IgD-negative memory B cell (primary cell): ENCODE results near the gene RFX4. TPM values are rescaled to one million over a fixed set of nuclear protein-coding genes. Genes with fewer than 3 reads are reported as not detected.
"Not testable (repeated sequence)": the region's sequence is repeated elsewhere in the genome, so short reads cannot be mapped to it uniquely, and the experiment has no call there.

ENCODE experiments used
- H3K27ac Mint-ChIP-seq, 3 donors: one replicate each; pipeline ENCODE4 v1.8.0; 2020 to 2022; ENCODE audit warnings: mild to moderate bottlenecking in 3 of 3, mixed read lengths in 3 of 3, moderate library complexity in 1 of 3
- H3K27me3 Mint-ChIP-seq: one replicate; pipeline ENCODE4 v1.8.0; 2021; ENCODE audit warnings: mixed read lengths
- H3K36me3 Mint-ChIP-seq: one replicate; pipeline ENCODE4 v1.8.0; 2020; ENCODE audit warnings: mild to moderate bottlenecking, mixed read lengths
- H3K4me1 Mint-ChIP-seq, 3 donors: one replicate each; pipeline ENCODE4 v1.8.0; 2020 to 2022; ENCODE audit warnings: mixed read lengths in 3 of 3, mild to moderate bottlenecking in 1 of 3
- H3K4me3 Mint-ChIP-seq, 4 donors: one replicate each; pipeline ENCODE4 v1.8.0; 2020 to 2022; ENCODE audit warnings: mild to moderate bottlenecking in 4 of 4, mixed read lengths in 4 of 4, moderate library complexity in 3 of 4
- H3K9me3 Mint-ChIP-seq, 3 donors: one replicate each; pipeline ENCODE4 v1.8.0; 2020 to 2021; ENCODE audit warnings: mixed read lengths in 3 of 3, mild to moderate bottlenecking in 1 of 3
- polyA plus RNA-seq: library from polyadenylated mRNA; unstranded; fragments of 300-500 nt; fragmentation: Illumina TruSeq; gene quantifications from one replicate; pipeline ENCODE4 v1.2.3, GENCODE V29; 2021

RFX4 gene
- polyA plus RNA-seq, 1 donor from 2014 or later: not detected

DNA sequence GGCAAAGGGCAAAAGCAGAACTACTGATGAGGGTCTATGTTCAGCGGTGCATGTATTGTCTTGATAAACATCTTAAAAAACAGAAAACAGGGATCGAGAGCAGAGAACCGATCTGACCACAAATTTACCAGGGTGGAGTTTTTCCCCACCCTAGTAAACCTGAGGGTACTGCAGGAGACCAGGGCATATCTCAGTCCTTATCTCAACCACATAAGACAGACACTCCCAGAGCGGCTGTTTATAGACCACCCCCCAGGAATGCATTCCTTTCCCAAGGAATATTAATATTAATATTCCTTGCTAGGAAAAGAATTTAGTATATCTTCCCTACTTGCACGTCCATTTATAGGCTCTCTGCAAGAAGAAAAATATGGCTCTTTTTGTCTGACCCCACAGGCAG lies 37.8 kb downstream of the RFX4 start:
- peaks cover 12 to 22% (median 15%) of the 10 kb centered on the region in 3 donors for H3K9me3 Mint-ChIP-seq
- H3K27me3 Mint-ChIP-seq, H3K4me3 Mint-ChIP-seq, H3K36me3 Mint-ChIP-seq, H3K27ac Mint-ChIP-seq, H3K4me1 Mint-ChIP-seq: not testable (repeated sequence)

DNA sequence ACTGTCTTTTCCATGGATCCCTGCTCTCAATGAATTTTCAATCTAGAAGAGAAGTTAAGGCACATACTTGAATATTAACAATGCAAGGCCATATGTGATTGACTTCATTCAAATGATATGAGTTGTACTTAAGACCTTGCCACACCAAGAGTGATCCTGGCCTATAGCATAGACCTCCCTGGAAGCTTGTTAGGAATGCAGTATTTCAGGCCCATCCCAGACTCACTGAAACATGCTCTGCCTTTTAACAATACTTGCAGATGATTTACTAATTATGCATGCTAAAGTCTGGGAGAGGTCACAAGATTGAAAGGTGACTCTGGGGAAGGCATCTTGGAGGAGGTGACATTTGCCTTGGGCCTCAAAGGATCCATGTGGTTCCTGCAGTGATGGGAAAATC lies 43.2 kb downstream of the RFX4 start:
- peaks cover 6% of the 10 kb centered on the region for H3K27me3 Mint-ChIP-seq
- H3K4me1 Mint-ChIP-seq: peaks cover 0 to 1% (median 0%) of the 10 kb centered on the region in 3 donors
- peaks cover 3% of the 10 kb centered on the region for H3K36me3 Mint-ChIP-seq
- peaks cover 0 to 9% (median 2%) of the 10 kb centered on the region in 3 donors for H3K9me3 Mint-ChIP-seq
- H3K4me3 Mint-ChIP-seq: no peak overlapping the region
- H3K27ac Mint-ChIP-seq: no peak overlapping the region

DNA sequence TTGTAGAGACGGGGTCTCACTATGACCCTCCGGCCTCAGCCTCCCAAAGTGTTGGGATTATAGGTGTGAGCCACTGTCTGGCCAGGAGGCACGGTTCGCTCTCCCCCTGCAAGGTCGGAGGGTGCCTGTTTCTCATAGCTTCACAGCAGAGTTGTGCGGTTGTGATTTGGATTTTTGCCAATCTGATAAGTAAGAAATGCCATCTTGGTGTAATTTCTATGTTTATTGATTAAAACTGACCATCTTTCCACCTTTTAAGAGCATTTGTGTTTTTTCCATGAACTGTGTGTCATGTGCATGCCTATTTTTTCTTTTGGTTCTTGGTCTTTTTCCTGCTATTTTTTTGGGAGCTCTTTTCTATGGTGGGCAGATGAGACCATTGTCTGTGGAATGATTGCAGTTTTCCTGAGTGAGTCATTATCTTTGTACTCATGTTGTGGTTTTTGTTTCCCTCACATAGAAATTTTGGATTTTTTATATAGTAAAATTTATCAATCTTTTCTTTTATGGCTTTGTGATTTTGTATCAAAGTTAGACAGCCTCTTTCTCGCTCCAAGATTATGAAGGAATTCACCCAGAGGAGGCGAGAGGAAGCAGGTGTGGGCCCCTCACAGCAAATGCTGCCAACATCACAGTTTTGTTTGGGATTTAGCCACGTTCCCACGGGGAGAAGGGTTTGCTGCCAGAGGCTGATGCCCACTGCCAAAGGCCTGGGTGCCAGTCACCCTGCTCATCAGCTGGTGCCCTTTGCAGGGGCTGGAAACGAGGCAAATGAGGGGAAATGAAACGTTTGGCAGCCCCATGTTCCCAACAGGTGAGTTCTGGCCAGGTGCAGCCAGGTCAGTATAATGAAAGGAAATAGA lies 47.2 kb downstream of the RFX4 start:
- Mint-ChIP-seq H3K4me1 (peaks cover 0 to 1% (median 0%) of the 10 kb centered on the region in 3 donors), H3K27me3 (peaks cover 2% of the 10 kb centered on the region), H3K27ac (no peak overlapping the region), H3K4me3 (no peak overlapping the region), H3K9me3 (no peaks in the 10 kb centered on the region), H3K36me3 (peaks cover 5% of the 10 kb centered on the region)

DNA sequence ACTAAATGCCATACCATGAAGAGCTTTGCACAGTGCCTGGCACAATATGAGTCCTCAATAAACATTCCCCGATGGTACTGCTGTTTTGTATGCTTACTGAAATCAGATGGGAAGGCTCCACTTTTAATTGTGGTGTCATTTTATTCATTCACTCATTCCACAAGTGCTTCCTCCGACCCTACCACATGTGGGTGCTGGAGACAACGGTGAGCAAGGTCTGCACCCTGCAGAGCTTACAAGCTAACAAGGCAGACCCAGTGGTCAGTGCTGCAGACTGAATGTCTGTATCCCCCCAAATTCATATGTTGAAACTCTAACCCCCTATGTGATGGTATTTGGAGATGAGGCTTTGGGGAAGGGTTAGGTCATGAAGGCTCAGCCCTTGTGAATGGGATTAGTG lies 48.3 kb downstream of the RFX4 start:
- H3K9me3 Mint-ChIP-seq: no peaks in the 10 kb centered on the region
- peaks cover 0 to 1% (median 0%) of the 10 kb centered on the region in 3 donors for H3K4me1 Mint-ChIP-seq
- H3K27me3 Mint-ChIP-seq: peaks cover 5% of the 10 kb centered on the region
- H3K4me3 Mint-ChIP-seq: no peak overlapping the region
- peaks cover 5% of the 10 kb centered on the region for H3K36me3 Mint-ChIP-seq
- no peak overlapping the region for H3K27ac Mint-ChIP-seq

GRCh38 chr12:106631797-106632196 lies 49.0 kb downstream of the RFX4 start:
- H3K4me3 Mint-ChIP-seq: no peak overlapping the region
- H3K9me3 Mint-ChIP-seq: no peaks in the 10 kb centered on the region
- H3K4me1 Mint-ChIP-seq: peaks cover 0 to 1% (median 0%) of the 10 kb centered on the region in 3 donors
- peaks cover 6% of the 10 kb centered on the region for H3K27me3 Mint-ChIP-seq
- H3K36me3 Mint-ChIP-seq: peaks cover 5% of the 10 kb centered on the region
- H3K27ac Mint-ChIP-seq: no peak overlapping the region

DNA sequence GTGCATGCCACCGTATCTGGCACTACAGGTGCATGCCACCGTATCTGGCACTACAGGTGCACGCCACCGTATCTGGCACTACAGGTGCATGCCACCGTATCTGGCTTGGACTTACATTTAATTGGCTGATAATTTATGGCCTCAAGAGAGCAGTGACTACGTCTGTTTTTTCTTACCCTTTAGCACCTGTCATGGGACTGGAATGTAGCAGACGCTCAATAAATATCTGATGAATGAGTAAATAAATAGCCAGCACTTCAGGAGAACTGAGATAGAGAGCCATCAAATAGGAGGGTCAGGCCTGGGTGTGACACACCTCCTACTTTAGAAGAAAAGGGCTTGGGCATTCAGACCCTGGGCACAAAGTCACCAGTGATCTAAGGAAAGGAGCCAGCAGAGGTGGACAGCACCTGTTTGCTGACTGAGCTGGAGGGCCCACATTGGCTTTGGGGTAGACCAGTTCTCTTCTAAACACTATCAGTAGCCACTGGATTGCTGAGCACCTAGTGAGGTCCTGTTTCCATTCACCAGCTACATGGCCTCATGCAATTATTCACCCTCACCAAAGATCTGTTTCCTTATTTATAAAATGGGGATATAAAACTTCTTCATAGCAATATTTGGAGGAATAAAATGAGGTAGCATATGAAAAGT lies 50.1 kb downstream of the RFX4 start:
- Mint-ChIP-seq H3K27me3 (peaks cover 9% of the 10 kb centered on the region), H3K36me3 (peaks cover 2% of the 10 kb centered on the region), H3K27ac (no peak overlapping the region), H3K4me3 (no peak overlapping the region), H3K4me1 (peaks cover 0 to 1% (median 0%) of the 10 kb centered on the region in 3 donors), H3K9me3 (no peaks in the 10 kb centered on the region)

GRCh38 chr12:106633451-106633823 lies 50.6 kb downstream of the RFX4 start:
- Mint-ChIP-seq H3K4me1 (peaks cover 0 to under 1% (median 0%) of the 10 kb centered on the region in 3 donors), H3K36me3 (peaks cover 2% of the 10 kb centered on the region), H3K4me3 (no peak overlapping the region), H3K9me3 (no peaks in the 10 kb centered on the region), H3K27me3 (peaks cover 9% of the 10 kb centered on the region), H3K27ac (no peak overlapping the region)

GRCh38 chr12:106634206-106634605 lies 51.4 kb downstream of the RFX4 start:
- no peaks in the 10 kb centered on the region for H3K4me1 Mint-ChIP-seq
- H3K27me3 Mint-ChIP-seq: peaks cover 9% of the 10 kb centered on the region
- no peak overlapping the region for H3K4me3 Mint-ChIP-seq
- no peak overlapping the region for H3K27ac Mint-ChIP-seq
- peaks cover 2% of the 10 kb centered on the region for H3K36me3 Mint-ChIP-seq
- no peaks in the 10 kb centered on the region for H3K9me3 Mint-ChIP-seq

DNA sequence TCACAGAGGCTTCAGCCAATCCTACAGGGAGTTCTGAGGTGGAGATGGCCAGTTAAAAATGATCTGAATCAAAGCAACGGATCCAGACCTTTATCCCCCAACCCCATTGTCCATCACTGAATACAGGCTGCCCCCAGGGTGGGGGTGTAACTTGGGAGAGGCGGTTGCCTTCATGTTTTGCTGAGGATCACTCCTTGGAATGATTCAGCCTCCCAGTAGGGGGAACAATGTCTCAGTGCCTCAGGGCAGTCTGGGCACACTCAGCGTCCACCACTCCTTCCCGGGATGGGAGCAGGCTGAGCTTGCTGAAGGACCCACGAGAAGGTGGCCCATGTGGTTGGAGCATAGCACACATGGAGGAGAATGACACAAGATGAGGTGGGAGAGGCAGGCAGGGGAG lies 60.2 kb downstream of the RFX4 start:
- H3K36me3 Mint-ChIP-seq: peaks cover under 1% of the 10 kb centered on the region
- H3K27ac Mint-ChIP-seq: no peak overlapping the region
- no peaks in the 10 kb centered on the region for H3K4me1 Mint-ChIP-seq
- no peak overlapping the region for H3K4me3 Mint-ChIP-seq
- H3K27me3 Mint-ChIP-seq: peaks cover 21% of the 10 kb centered on the region
- no peaks in the 10 kb centered on the region for H3K9me3 Mint-ChIP-seq

DNA sequence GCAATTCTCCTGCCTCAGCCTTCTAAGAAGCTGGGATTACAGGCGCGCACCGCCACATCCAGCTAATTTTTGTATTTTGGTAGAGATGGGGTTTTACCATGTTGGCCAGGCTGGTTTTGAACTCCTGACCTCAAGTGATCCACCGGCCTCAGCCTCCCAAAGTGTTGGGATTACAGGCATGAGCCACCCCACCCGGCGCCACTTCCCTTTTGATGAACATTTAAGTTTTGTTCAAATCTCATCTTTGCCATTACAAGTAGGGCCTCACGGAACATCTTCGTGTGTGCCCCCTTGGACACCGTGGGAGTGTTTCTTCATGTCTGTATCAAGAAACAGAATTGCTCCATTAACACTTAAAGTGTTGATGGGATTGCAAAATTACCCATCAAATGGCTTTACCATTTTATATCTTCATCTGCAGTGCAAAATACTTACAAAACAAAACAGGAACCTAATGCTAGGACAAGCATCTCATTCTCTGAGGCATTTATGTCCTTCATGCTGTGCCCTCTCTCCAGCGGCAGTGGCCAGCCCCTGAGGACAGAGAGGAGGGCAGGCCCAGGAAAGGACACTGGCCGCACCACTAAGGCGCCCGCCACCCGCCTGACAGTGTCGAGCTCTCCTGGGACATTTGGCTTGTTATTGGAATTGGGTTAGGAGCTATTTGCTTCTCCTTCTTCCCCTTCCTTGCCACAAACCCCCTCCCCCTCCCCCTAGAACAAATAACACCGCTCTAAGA lies 61.7 kb downstream of the RFX4 start:
- H3K4me3 Mint-ChIP-seq: no peak overlapping the region
- no peak overlapping the region for H3K27ac Mint-ChIP-seq
- peaks cover 3% of the 10 kb centered on the region for H3K36me3 Mint-ChIP-seq
- no peaks in the 10 kb centered on the region for H3K4me1 Mint-ChIP-seq
- no peaks in the 10 kb centered on the region for H3K9me3 Mint-ChIP-seq
- H3K27me3 Mint-ChIP-seq: peaks cover 24% of the 10 kb centered on the region

GRCh38 chr12:106645074-106645421 lies 62.2 kb downstream of the RFX4 start:
- Mint-ChIP-seq H3K27ac (no peak overlapping the region), H3K9me3 (no peaks in the 10 kb centered on the region), H3K27me3 (peaks cover 24% of the 10 kb centered on the region), H3K36me3 (peaks cover 3% of the 10 kb centered on the region), H3K4me3 (peak overlapping the region in 1 of 4 donors; percentile 41), H3K4me1 (no peaks in the 10 kb centered on the region)

GRCh38 chr12:106645465-106646330 lies 62.9 kb downstream of the RFX4 start:
- H3K9me3 Mint-ChIP-seq: no peaks in the 10 kb centered on the region
- H3K4me1 Mint-ChIP-seq: no peaks in the 10 kb centered on the region
- H3K27me3 Mint-ChIP-seq: peaks cover 24% of the 10 kb centered on the region
- H3K4me3 Mint-ChIP-seq: no peak overlapping the region
- no peak overlapping the region for H3K27ac Mint-ChIP-seq
- H3K36me3 Mint-ChIP-seq: peaks cover 3% of the 10 kb centered on the region

GRCh38 chr12:106646472-106646871 lies 63.7 kb downstream of the RFX4 start:
- H3K4me3 Mint-ChIP-seq: no peak overlapping the region
- H3K27me3 Mint-ChIP-seq: peaks cover 23% of the 10 kb centered on the region
- peaks cover 3% of the 10 kb centered on the region for H3K36me3 Mint-ChIP-seq
- no peaks in the 10 kb centered on the region for H3K9me3 Mint-ChIP-seq
- no peaks in the 10 kb centered on the region for H3K4me1 Mint-ChIP-seq
- peak overlapping the region in 1 of 3 donors; percentile 86 for H3K27ac Mint-ChIP-seq

GRCh38 chr12:106647793-106648514 lies 65.2 kb downstream of the RFX4 start:
- Mint-ChIP-seq H3K4me1 (no peaks in the 10 kb centered on the region), H3K27ac (no peak overlapping the region), H3K27me3 (peaks cover 19% of the 10 kb centered on the region), H3K9me3 (no peaks in the 10 kb centered on the region), H3K36me3 (peaks cover 3% of the 10 kb centered on the region), H3K4me3 (no peak overlapping the region)
